HEK293T (cell line): ENCODE measurements around the gene SH2D2A.

Experiments
- CTCF ChIA-PET: fragments of 350-600 bp; formaldehyde crosslinking; extraction: SDS; loops from one replicate; lab custom pipeline; 2021; ENCODE audit warnings: antibody characterized with exemption, inconsistent platforms; lab: Yijun Ruan, JAX
- POLR2A ChIA-PET: fragments of 350-600 bp; formaldehyde crosslinking; extraction: SDS; loops from one replicate; lab custom pipeline; 2020; ENCODE audit warnings: antibody characterized with exemption, inconsistent platforms; lab: Yijun Ruan, JAX
- DNase-seq: peaks from one replicate; pipeline ENCODE4 v3.0.0; 2012; ENCODE audit warnings: mixed read lengths; ENCODE audit errors: extremely low spot score
- ARNT ChIP-seq: fragments of 450-650 bp; IDR thresholded peaks from 2 replicates; pipeline ENCODE4 v1.6.1; 2017; ENCODE audit warnings: mild to moderate bottlenecking
- BHLHE40 ChIP-seq: fragments of 450-650 bp; IDR thresholded peaks from 2 replicates; pipeline ENCODE4 v1.6.1; 2016; ENCODE audit warnings: mild to moderate bottlenecking, moderate library complexity, borderline replicate concordance
- CTBP1 ChIP-seq: fragments of 450-650 bp; IDR thresholded peaks from 2 replicates; pipeline ENCODE4 v1.6.1; 2016; ENCODE audit warnings: borderline replicate concordance
- ELF4 ChIP-seq: fragments of 450-650 bp; IDR thresholded peaks from 2 replicates; pipeline ENCODE4 v1.6.1; 2017; ENCODE audit warnings: antibody characterized with exemption
- FOXA1 ChIP-seq: fragments of 450-650 bp; IDR thresholded peaks from 2 replicates; pipeline ENCODE4 v1.6.1; 2016; ENCODE audit warnings: mild to moderate bottlenecking
- FOXK2 ChIP-seq: fragments of 450-650 bp; IDR thresholded peaks from 2 replicates; pipeline ENCODE4 v1.6.1; 2016; ENCODE audit warnings: mild to moderate bottlenecking
- FOXM1 ChIP-seq: fragments of 450-650 bp; IDR thresholded peaks from 2 replicates; pipeline ENCODE4 v1.6.1; 2017; ENCODE audit warnings: mild to moderate bottlenecking, borderline replicate concordance
- HDGF ChIP-seq: fragments of 450-650 bp; IDR thresholded peaks from 2 replicates; pipeline ENCODE4 v1.6.1; 2017; ENCODE audit warnings: antibody characterized with exemption, borderline replicate concordance
- L3MBTL2 ChIP-seq: fragments of 450-650 bp; conservative IDR thresholded peaks from 2 replicates; pipeline ENCODE4 v1.6.1; 2016; ENCODE audit warnings: mild to moderate bottlenecking
- LEF1 ChIP-seq: fragments of 450-650 bp; IDR thresholded peaks from 2 replicates; pipeline ENCODE4 v1.6.1; 2017; ENCODE audit warnings: mild to moderate bottlenecking, borderline replicate concordance
- NFRKB ChIP-seq: fragments of 450-650 bp; IDR thresholded peaks from 2 replicates; pipeline ENCODE4 v1.6.1; 2016; ENCODE audit warnings: mild to moderate bottlenecking, moderate library complexity
- SP1 ChIP-seq: fragments of 450-650 bp; IDR thresholded peaks from 2 replicates; pipeline ENCODE4 v1.6.1; 2017
- SUZ12 ChIP-seq: fragments of 450-650 bp; IDR thresholded peaks from 2 replicates; pipeline ENCODE4 v1.6.1; 2016; ENCODE audit warnings: mild to moderate bottlenecking
- TARDBP ChIP-seq: fragments of 450-650 bp; IDR thresholded peaks from 2 replicates; pipeline ENCODE4 v1.6.1; 2016
- ZNF384 ChIP-seq: fragments of 450-650 bp; IDR thresholded peaks from 2 replicates; pipeline ENCODE4 v1.6.1; 2016
- TF ChIP-seq, protein P1 (sequence below): fragments of 450-650 bp; IDR thresholded peaks from 2 replicates; pipeline ENCODE4 v1.6.1; 2016

Gene SH2D2A

DNA sequence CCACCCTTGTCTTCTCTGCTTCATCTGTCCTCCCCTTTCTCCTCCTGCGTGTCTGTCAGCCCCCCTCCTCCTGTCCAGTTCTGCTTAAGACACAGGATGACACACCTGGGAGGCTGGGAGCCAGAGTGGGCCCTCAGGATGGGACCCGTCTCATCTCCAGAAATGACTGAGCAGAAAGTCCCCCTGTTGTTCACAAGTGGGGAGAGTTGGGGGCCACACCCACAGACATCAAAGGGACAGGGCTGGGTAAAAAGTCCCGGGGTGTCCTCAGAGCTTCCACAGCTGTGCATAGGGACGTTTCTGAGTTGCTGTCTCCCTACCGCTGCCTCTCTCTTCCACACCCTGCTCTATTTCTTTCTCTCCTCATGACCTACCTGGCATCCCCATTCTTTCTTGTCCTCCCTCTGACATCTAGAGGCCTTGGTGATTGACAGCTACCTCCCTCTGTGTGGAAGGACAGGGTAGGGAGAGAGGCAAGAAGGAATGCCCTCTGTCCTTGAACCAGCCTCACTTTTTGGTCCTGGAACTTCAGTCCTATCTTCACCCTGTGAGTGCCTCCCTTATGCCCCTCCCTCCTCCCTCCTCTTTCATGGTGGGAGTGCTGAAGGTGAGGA lies 19.5 kb upstream of the SH2D2A start:
- TF ChIP-seq, protein P1, sequence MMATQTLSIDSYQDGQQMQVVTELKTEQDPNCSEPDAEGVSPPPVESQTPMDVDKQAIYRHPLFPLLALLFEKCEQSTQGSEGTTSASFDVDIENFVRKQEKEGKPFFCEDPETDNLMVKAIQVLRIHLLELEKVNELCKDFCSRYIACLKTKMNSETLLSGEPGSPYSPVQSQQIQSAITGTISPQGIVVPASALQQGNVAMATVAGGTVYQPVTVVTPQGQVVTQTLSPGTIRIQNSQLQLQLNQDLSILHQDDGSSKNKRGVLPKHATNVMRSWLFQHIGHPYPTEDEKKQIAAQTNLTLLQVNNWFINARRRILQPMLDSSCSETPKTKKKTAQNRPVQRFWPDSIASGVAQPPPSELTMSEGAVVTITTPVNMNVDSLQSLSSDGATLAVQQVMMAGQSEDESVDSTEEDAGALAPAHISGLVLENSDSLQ: peak; percentile 59
- TF ChIP-seq HDGF (no peak), NFRKB (no peak)
- POLR2A ChIA-PET: no interaction called here
- no peak for DNase-seq
- CTCF ChIA-PET: interaction anchor here (0.8 to 3.7 kb wide), 4 partner anchors 13 to 92 kb away, joined by 3 to 62 read pairs (median 19); partner anchors contain the start of gene NTRK1

DNA sequence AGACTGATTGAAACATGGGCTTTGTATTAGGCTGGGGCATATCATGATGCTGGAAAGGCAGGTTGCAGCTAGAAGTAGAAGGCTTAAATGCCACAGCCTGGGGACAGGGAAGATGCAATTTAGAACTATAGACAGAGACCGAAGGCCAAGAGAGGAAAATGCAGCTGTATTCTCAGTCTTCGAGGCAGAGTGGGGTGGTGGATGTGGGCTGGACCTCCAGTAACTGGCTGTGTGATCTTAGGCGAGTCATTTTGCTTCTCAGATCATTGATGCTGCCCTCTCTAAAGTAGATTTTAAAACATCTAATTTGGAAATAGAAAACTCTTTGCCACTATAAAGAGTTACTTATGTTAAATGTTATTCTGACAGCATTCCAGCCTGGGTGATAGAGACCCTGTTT lies 17.7 kb upstream of the SH2D2A start:
- CTCF ChIA-PET: interaction anchor here (0.5 to 1.3 kb wide), 2 partner anchors 15 to 76 kb away, joined by 3 to 5 read pairs; no protein-coding TSS in a partner anchor
- POLR2A ChIA-PET: interaction anchor here (1.6 kb wide), 1 partner anchor 67 kb away, joined by 3 read pairs; the partner anchor contains the start of gene PRCC
- DNase-seq: no peak
- TF ChIP-seq L3MBTL2: no peak
- no peak for TF ChIP-seq FOXA1
- TF ChIP-seq ZNF384: no peak
- no peak for TF ChIP-seq LEF1
- TF ChIP-seq, protein P1: no peak
- TF ChIP-seq SP1: no peak
- no peak for TF ChIP-seq BHLHE40
- no peak for TF ChIP-seq FOXM1
- no peak for TF ChIP-seq ARNT
- no peak for TF ChIP-seq NFRKB
- no peak for TF ChIP-seq HDGF
- no peak for TF ChIP-seq FOXK2
- TF ChIP-seq SUZ12: no peak
- TF ChIP-seq CTBP1: no peak

DNA sequence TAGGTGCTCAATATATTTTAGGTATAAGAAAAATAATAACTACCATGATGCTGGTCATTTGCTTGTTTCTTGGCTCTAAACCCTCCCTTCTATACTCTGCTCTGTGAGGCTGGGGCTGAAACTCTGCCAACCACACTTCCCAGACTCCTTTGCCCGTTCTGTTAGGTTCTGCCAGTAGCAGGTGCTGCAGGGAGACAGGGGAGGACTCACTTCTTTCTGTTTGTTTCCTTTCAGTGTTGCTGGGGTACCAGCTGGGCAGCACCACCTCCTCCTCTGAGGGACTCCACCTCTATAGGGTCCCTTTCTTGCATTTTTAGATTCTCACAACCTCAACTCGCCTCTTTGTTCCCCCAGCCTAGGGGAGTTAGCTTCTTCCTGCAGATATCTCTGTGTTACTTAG lies 17.0 kb upstream of the SH2D2A start:
- TF ChIP-seq ELF4: no peak
- TF ChIP-seq ARNT: no peak
- TF ChIP-seq SUZ12: no peak
- no peak for TF ChIP-seq FOXA1
- TF ChIP-seq ZNF384: no peak
- no peak for TF ChIP-seq TARDBP
- TF ChIP-seq CTBP1: no peak
- no peak for TF ChIP-seq FOXK2
- TF ChIP-seq BHLHE40: no peak
- TF ChIP-seq LEF1: no peak
- TF ChIP-seq L3MBTL2: no peak
- no peak for TF ChIP-seq NFRKB
- no peak for TF ChIP-seq HDGF
- no peak for TF ChIP-seq FOXM1
- TF ChIP-seq, protein P1: no peak
- no peak for TF ChIP-seq SP1
- DNase-seq: no peak
- CTCF ChIA-PET: interaction anchor here (0.6 to 1.3 kb wide), 3 partner anchors 27 to 77 kb away, joined by 4 to 5 read pairs (median 4); partner anchors contain the start of gene NTRK1
- POLR2A ChIA-PET: interaction anchor here (1.6 kb wide), 1 partner anchor 66 kb away, joined by 3 read pairs; the partner anchor contains the start of gene PRCC

DNA sequence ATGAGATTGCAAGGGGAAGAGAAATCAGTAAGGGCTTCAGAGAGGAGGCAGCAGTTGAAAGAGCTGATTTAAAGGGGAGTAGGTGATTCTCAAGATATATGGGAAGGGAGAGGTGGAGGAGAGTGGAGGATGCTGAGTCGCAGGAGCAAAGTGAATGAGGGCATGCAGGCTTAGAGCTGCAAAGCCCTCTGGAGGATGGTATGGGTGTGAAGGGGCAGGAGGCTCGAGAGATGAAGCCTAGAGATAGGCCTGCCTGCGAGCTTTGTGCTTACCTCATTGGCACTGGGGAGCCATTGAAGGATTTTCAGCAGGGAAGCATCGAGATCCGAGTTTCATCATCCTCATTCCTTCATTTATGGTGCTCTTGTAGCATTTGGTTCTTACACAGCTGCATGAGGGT lies 15.8 kb upstream of the SH2D2A start:
- no peak for DNase-seq
- no peak for TF ChIP-seq FOXM1
- no peak for TF ChIP-seq NFRKB
- no peak for TF ChIP-seq FOXK2
- no peak for TF ChIP-seq ZNF384
- no peak for TF ChIP-seq HDGF
- TF ChIP-seq L3MBTL2: no peak
- no peak for TF ChIP-seq SP1
- no peak for TF ChIP-seq SUZ12
- TF ChIP-seq ARNT: no peak
- no peak for TF ChIP-seq ELF4
- TF ChIP-seq FOXA1: no peak
- TF ChIP-seq TARDBP: no peak
- TF ChIP-seq, protein P1: no peak
- TF ChIP-seq LEF1: no peak
- TF ChIP-seq BHLHE40: no peak
- TF ChIP-seq CTBP1: no peak
- ChIA-PET POLR2A (no interaction called here), CTCF (no interaction called here)

DNA sequence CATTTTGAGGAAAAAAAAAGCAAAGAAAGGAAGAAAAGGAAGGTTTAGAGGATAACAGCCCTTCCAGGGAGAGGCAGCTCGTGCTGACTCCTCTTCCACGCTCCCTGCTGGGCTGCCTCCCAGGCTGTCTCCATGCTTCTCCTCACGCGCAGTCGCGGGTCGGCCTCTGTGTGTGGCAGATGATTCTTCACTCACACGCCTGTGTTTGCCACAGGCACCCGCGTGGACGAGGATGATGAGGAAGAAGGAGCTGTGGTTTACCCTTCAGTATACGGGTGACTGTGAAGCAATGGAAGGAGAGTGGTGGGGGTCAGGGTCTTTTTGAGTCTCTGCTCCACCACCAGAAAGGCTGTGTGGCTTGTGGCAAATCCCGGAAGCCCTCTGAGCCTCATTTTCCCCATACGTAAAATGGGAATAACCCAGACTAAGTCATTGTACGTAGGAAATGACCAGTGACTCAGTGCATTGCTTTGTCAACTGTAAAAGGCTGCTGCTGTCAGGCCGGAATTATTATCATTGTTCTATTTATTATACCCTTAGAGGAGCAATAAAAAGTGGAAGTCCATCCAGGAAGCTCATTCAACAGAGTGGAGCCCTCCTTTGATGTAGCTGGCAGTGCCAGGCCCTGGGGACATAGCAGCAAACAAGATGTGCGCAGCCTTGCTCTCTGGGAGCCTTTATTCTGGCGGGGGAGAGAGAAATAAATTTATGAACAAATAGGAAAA lies 11.9 kb upstream of the SH2D2A start:
- CTCF ChIA-PET: interaction anchor here (0.6 to 1.5 kb wide), 3 partner anchors 10 to 139 kb away, joined by 3 to 8 read pairs (median 3); no protein-coding TSS in a partner anchor
- DNase-seq: no peak
- TF ChIP-seq BHLHE40 (no peak), ARNT (no peak), SUZ12 (no peak), NFRKB (no peak), L3MBTL2 (no peak), FOXK2 (no peak), ZNF384 (no peak), LEF1 (no peak), CTBP1 (no peak), SP1 (no peak)
- TF ChIP-seq, protein P1: no peak
- POLR2A ChIA-PET: no interaction called here
